HG02571 (cell line): ENCODE results near the gene ARID3A.

Experiments used
- ATAC-seq: cut with Tn5 transposase; IDR thresholded peaks from one replicate; pipeline ENCODE4 v1.9.1; 2021; ENCODE audit warnings: mild to moderate bottlenecking, moderate library complexity; ENCODE audit not compliant: unreplicated experiment

The ARID3A gene

GRCh38 chr19:980133-980998 lies 54.5 kb downstream of the ARID3A start:
- ATAC-seq, result no peak

- no peak for ATAC-seq
Measured at GRCh38 chr19:982567-983170, 56.8 kb downstream of the ARID3A start.

GRCh38 chr19:984165-984967 lies 58.5 kb downstream of the ARID3A start, which contains the start of gene WDR18:
Gene WDR18, plus strand, starts transcription at chr19:984345. Its CDS starts 9 bp downstream, at chr19:984354.
- ATAC-seq, result peak; percentile 66

- ATAC-seq, result no peak
Measured at GRCh38 chr19:986083-986482, 60.2 kb downstream of the ARID3A start.

- no peak for ATAC-seq
Measured at GRCh38 chr19:988081-988480, 62.2 kb downstream of the ARID3A start.

- ATAC-seq, result no peak
Measured at GRCh38 chr19:988510-988909, 62.7 kb downstream of the ARID3A start.

- ATAC-seq, result no peak
Measured at GRCh38 chr19:989381-990081, 63.7 kb downstream of the ARID3A start.

- no peak for ATAC-seq
Measured at GRCh38 chr19:990119-990571, 64.3 kb downstream of the ARID3A start.

GRCh38 chr19:990746-991145 lies 64.9 kb downstream of the ARID3A start:
- no peak for ATAC-seq

- no peak for ATAC-seq
Measured at GRCh38 chr19:991174-991931, 65.5 kb downstream of the ARID3A start.

- ATAC-seq, result no peak
Measured at GRCh38 chr19:991932-992669, 66.3 kb downstream of the ARID3A start.

GRCh38 chr19:992670-993055 lies 66.8 kb downstream of the ARID3A start:
- no peak for ATAC-seq

GRCh38 chr19:993361-993830 lies 67.6 kb downstream of the ARID3A start:
- ATAC-seq, result no peak

GRCh38 chr19:993831-994393 lies 68.1 kb downstream of the ARID3A start:
- no peak for ATAC-seq

GRCh38 chr19:994516-994915 lies 68.7 kb downstream of the ARID3A start:
- no peak for ATAC-seq

- no peak for ATAC-seq
Measured at GRCh38 chr19:995051-995827, 69.4 kb downstream of the ARID3A start.

GRCh38 chr19:996051-996838 lies 70.4 kb downstream of the ARID3A start:
- ATAC-seq, result no peak
